B cell (primary cell): ENCODE data around the gene AUNIP.

ENCODE experiments used
- CTCF ChIP-seq: fragments of 200-600 bp; IDR thresholded peaks from one replicate; pipeline ENCODE4 v1.8.0; 2022; ENCODE audit warnings: antibody characterized with exemption, mild to moderate bottlenecking
- EZH2 ChIP-seq: IDR thresholded peaks from 2 replicates; pipeline ENCODE4 v1.6.1; 2012; ENCODE audit warnings: borderline replicate concordance, low read depth, mild to moderate bottlenecking, moderate library complexity, low read length; ENCODE audit not compliant: insufficient read depth, poor library complexity, severe bottlenecking

GRCh38 chr1:25902462-25902861 is 43.2 kb upstream of the AUNIP start:
- no peak for TF ChIP-seq CTCF
- no peak for TF ChIP-seq EZH2
